Loucy (cell line): Measurements from ENCODE around the gene CACNA1C.

Source experiments
- H2AFZ ChIP-seq: fragments of 200-600 bp; sonication (generic); 2 replicates; pipeline ENCODE4 v1.6.0; 2016; ENCODE audit warnings: antibody characterized with exemption, mild to moderate bottlenecking, low read length, moderate library complexity
- H3F3A ChIP-seq: fragments of 200-600 bp; 2 replicates; pipeline ENCODE4 v1.6.0; 2016; ENCODE audit warnings: antibody characterized with exemption, low read depth, mild to moderate bottlenecking
- H3K27me3 ChIP-seq: fragments of 200-600 bp; sonication (generic); 2 replicates; pipeline ENCODE4 v1.6.1; 2014; ENCODE audit warnings: low read length, mild to moderate bottlenecking; ENCODE audit not compliant: insufficient read depth, poor library complexity, severe bottlenecking
- H3K36me3 ChIP-seq: fragments of 200-600 bp; sonication (generic); 2 replicates; pipeline ENCODE4 v1.6.1; 2016; ENCODE audit warnings: low read length; ENCODE audit not compliant: insufficient read depth
- H3K4me1 ChIP-seq: fragments of 200-600 bp; sonication (generic); 2 replicates; pipeline ENCODE4 v1.5.1; 2014; ENCODE audit warnings: low read length, mild to moderate bottlenecking; ENCODE audit not compliant: insufficient read depth, poor library complexity, severe bottlenecking
- H3K4me2 ChIP-seq: fragments of 200-600 bp; sonication (generic); 2 replicates; pipeline ENCODE4 v1.6.0; 2014; ENCODE audit warnings: antibody characterized with exemption, low read length, low read depth, mild to moderate bottlenecking; ENCODE audit not compliant: poor library complexity, severe bottlenecking
- H3K4me3 ChIP-seq: fragments of 200-600 bp; sonication (generic); 2 replicates; pipeline ENCODE4 v1.5.1; 2014; ENCODE audit warnings: low read length, mild to moderate bottlenecking, mixed read lengths; ENCODE audit not compliant: poor library complexity, severe bottlenecking
- H3K79me2 ChIP-seq: fragments of 200-600 bp; sonication (generic); 2 replicates; pipeline ENCODE4 v1.6.1; 2014; ENCODE audit warnings: low read length; ENCODE audit not compliant: insufficient read depth
- H3K9ac ChIP-seq: fragments of 200-600 bp; sonication (generic); 2 replicates; pipeline ENCODE4 v1.6.0; 2014; ENCODE audit warnings: mild to moderate bottlenecking, low read depth, low read length, moderate library complexity; ENCODE audit not compliant: poor library complexity, severe bottlenecking
- H3K9me2 ChIP-seq: fragments of 200-600 bp; sonication (generic); replicated peaks from 2 replicates; pipeline ENCODE4 v1.6.1; 2016; ENCODE audit warnings: low read depth, low read length, mixed read lengths
- H3K9me3 ChIP-seq: fragments of 200-600 bp; sonication (generic); 2 replicates; pipeline ENCODE4 v1.6.1; 2014; ENCODE audit warnings: mild to moderate bottlenecking, antibody characterized with exemption, low read length, low read depth; ENCODE audit not compliant: insufficient read depth
- H4K20me1 ChIP-seq: fragments of 200-600 bp; sonication (generic); 2 replicates; pipeline ENCODE4 v1.6.0; 2014; ENCODE audit warnings: antibody characterized with exemption, low read length, mild to moderate bottlenecking; ENCODE audit not compliant: insufficient read depth, poor library complexity, severe bottlenecking
- EZH2phosphoT487 ChIP-seq: fragments of 200-600 bp; IDR thresholded peaks from 2 replicates; pipeline ENCODE4 v1.6.1; 2018; ENCODE audit warnings: antibody characterized with exemption, mild to moderate bottlenecking, moderate library complexity, borderline replicate concordance
- TF ChIP-seq, protein P1 (sequence below): fragments of 200-600 bp; sonication (generic); conservative IDR thresholded peaks from 2 replicates; pipeline ENCODE4 v1.5.1; 2014; ENCODE audit warnings: mild to moderate bottlenecking, antibody characterized with exemption, low read length

CACNA1C gene

DNA sequence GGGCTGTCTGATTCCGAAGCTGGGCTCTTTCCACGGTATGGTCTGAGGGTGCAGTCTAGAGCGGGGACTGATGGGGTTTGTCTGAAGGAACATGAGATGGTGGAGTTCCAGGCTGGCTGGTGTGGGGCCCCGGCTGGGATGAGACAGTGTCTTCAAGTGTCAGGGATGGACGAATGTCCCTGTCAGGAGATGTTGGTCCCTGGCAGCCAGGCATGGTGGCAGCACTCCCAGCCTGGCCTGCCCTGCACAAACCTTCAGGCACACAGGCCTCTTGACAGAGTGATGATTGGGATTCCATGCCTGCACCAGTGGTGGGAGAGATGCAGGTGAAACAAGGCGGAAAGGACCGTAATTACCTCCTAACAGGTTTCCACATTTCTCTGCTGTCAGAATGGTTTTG lies 221.9 kb downstream of the CACNA1C start:
- H3K9me3 ChIP-seq: no peaks in the 10 kb centered on the region
- H3K4me1 ChIP-seq: no peaks in the 10 kb centered on the region
- no peak overlapping the region for H3K4me2 ChIP-seq
- H3K9me2 ChIP-seq: no peaks in the 10 kb centered on the region
- H3K9ac ChIP-seq: no peak overlapping the region
- H4K20me1 ChIP-seq: no peaks in the 10 kb centered on the region
- H3K79me2 ChIP-seq: no peaks in the 10 kb centered on the region
- TF ChIP-seq EZH2phosphoT487: no peak
- TF ChIP-seq, protein P1, sequence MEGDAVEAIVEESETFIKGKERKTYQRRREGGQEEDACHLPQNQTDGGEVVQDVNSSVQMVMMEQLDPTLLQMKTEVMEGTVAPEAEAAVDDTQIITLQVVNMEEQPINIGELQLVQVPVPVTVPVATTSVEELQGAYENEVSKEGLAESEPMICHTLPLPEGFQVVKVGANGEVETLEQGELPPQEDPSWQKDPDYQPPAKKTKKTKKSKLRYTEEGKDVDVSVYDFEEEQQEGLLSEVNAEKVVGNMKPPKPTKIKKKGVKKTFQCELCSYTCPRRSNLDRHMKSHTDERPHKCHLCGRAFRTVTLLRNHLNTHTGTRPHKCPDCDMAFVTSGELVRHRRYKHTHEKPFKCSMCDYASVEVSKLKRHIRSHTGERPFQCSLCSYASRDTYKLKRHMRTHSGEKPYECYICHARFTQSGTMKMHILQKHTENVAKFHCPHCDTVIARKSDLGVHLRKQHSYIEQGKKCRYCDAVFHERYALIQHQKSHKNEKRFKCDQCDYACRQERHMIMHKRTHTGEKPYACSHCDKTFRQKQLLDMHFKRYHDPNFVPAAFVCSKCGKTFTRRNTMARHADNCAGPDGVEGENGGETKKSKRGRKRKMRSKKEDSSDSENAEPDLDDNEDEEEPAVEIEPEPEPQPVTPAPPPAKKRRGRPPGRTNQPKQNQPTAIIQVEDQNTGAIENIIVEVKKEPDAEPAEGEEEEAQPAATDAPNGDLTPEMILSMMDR: no peak
- no peaks in the 10 kb centered on the region for H3F3A ChIP-seq
- H2AFZ ChIP-seq: no peak overlapping the region
- no peak overlapping the region for H3K4me3 ChIP-seq
- H3K36me3 ChIP-seq: no peaks in the 10 kb centered on the region
- H3K27me3 ChIP-seq: no peaks in the 10 kb centered on the region

DNA sequence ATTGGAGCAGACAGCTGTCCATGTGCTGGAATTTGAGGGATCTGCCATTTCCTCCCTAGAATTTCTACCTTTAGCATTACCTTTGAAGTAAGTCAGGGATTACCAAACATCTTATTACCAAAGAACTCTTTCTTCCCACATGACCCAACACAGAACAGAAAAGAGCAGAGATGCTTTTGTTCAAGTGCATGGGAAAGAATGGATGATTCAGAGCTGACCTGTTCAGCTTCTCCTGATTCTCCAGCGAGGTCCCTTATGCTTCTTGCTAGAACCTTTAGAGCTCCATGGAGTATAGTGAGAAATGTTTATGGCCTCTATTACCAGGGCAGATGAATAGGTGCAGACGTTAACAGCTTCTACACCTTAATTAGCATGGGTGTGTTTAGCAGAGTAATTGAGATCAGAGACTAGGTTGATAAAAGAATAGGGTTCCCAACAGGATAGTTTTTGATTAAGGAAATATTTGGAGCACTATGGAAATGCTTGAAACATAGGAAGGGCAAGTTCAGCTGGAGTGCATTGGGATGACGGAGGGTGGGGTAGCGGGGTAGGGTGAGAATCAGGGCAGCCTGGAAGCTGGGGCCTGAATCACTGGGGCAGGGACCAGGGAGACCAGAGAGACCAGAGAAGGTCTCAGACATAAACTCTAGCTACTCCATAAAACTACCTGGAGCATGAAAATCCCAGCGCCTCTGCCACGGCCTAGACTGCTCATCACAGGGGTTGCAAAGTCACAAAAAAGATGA lies 223.7 kb downstream of the CACNA1C start:
- H3K27me3 ChIP-seq: no peaks in the 10 kb centered on the region
- H3K79me2 ChIP-seq: no peaks in the 10 kb centered on the region
- no peak overlapping the region for H2AFZ ChIP-seq
- H3F3A ChIP-seq: no peaks in the 10 kb centered on the region
- no peaks in the 10 kb centered on the region for H4K20me1 ChIP-seq
- H3K9me2 ChIP-seq: no peaks in the 10 kb centered on the region
- no peaks in the 10 kb centered on the region for H3K36me3 ChIP-seq
- no peaks in the 10 kb centered on the region for H3K9me3 ChIP-seq
- no peak for TF ChIP-seq EZH2phosphoT487
- TF ChIP-seq, protein P1: no peak
- no peak overlapping the region for H3K9ac ChIP-seq
- H3K4me1 ChIP-seq: no peaks in the 10 kb centered on the region
- H3K4me3 ChIP-seq: no peak overlapping the region
- H3K4me2 ChIP-seq: no peak overlapping the region

DNA sequence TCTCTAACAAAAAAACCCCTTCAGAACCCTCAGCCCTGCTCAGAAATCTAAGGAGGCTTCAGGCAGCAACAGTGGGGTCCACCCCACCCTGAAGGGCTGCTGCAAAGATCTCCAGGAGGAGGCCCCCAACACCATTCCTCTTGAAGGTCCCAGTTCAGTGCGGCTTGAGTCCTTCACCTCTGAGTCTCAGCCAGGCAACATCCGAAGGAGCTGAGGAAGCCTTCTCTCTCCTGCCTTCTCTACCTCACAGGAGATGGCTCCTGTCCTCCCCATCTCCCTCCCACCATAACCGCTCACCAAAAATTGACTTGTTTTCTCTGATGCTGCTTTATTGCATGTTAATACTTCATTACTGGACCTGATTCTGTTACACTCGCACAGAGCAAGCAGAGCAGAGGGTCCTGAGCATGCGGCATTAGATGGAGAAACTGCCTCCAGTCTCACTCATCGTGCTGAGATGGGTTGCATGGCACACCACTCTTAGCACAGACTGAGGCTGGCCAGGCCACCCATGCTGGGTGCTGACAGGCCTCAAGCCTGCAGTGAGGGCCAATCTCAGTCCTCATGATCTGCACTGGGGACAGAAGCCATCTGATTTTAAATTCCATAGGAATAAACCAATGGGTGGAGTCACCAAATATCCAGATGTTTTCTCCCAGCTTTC lies 224.8 kb downstream of the CACNA1C start:
- Histone ChIP-seq H3F3A (no peaks in the 10 kb centered on the region), H3K4me1 (no peaks in the 10 kb centered on the region), H3K27me3 (no peaks in the 10 kb centered on the region), H3K4me2 (no peak overlapping the region), H3K9me2 (no peaks in the 10 kb centered on the region), H3K4me3 (no peak overlapping the region), H3K36me3 (no peaks in the 10 kb centered on the region), H3K79me2 (no peaks in the 10 kb centered on the region), H3K9ac (no peak overlapping the region), H3K9me3 (no peaks in the 10 kb centered on the region), H2AFZ (no peak overlapping the region), H4K20me1 (no peaks in the 10 kb centered on the region)
- TF ChIP-seq, protein P1: no peak
- no peak for TF ChIP-seq EZH2phosphoT487
